HG02885 (cell line): ENCODE data around the gene KAT14.
"Not testable (repeated sequence)": the region's sequence is repeated elsewhere in the genome, so short reads cannot be mapped to it uniquely, and the experiment has no call there.

Experiments
- ATAC-seq: cut with Tn5 transposase; IDR thresholded peaks from one replicate; pipeline ENCODE4 v1.9.1; 2021; ENCODE audit warnings: mild to moderate bottlenecking; ENCODE audit not compliant: unreplicated experiment, poor library complexity

The KAT14 gene

DNA sequence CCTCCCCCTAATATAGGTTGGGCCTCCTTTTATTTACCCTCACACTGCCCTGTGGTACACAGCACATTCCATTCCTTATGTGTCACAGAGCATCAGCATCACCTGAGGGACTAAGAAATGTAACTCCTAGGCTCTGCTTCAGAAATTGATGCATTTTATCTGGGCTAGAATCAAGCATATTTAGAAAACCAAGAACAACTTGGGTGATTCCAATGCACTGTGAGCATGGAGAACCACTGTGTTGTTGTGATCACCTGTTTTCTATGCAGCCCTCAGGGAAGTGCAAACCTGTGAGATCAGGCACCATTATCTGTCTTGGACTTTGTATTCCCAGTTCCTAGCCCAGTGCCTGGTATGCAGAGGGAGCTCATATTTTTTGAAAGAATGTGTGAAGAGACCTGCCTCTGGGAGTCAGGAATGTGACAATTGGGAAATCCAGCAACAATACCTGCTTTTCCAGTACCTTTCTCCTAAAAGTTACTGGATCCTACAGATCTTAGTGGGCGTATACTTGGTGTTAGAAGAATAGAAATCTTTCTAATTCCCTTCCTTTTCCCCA is 7.0 kb downstream of the KAT14 start:
- ATAC-seq = no peak

GRCh38 chr20:18154342-18154741 is 16.7 kb downstream of the KAT14 start:
- no peak for ATAC-seq

DNA sequence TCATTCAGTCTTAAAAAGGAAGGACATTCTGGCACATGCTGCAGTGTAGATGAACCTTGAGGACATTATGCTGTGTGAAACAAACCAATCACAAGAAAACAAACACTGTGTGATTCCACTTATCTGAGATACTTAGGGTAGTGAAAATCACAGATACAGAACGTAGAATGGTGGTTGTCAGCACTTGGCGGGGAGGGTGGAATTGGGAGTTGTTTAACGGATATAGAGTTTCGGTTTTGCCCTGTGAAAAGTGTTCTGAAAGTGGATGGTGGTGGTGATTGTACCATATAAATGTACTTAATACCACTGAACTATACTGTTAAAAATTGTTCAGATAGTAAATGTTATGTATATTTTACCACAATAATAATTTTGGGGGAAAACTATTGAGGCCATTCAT is 18.4 kb downstream of the KAT14 start:
- no peak for ATAC-seq

- no peak for ATAC-seq
These were observed 26.7 kb downstream of the KAT14 start for GRCh38 chr20:18164356-18164755.

- ATAC-seq = no peak
These were observed 27.9 kb downstream of the KAT14 start for GRCh38 chr20:18165553-18165952.

- no peak for ATAC-seq
These were observed 28.7 kb downstream of the KAT14 start for GRCh38 chr20:18166241-18166881.

DNA sequence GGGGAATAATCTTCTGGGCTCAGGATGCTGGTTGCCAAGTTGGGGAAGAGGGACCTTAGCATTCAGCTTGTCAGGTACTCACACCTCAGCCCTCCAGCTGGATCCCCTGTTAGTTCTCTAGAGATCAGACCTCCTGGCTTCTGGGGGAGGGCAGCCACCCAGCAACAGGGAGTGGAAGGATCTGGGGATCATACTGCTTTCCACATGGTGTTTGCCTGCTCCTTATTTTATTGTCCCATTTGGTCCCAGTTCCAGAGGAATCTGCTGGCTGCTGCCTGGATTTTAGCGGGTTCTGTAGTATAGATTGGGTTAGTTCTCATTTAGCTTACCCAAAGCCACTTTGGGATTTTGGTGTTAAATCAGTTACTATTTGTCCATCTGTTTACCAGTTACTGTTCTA is 29.3 kb downstream of the KAT14 start:
- no peak for ATAC-seq

DNA sequence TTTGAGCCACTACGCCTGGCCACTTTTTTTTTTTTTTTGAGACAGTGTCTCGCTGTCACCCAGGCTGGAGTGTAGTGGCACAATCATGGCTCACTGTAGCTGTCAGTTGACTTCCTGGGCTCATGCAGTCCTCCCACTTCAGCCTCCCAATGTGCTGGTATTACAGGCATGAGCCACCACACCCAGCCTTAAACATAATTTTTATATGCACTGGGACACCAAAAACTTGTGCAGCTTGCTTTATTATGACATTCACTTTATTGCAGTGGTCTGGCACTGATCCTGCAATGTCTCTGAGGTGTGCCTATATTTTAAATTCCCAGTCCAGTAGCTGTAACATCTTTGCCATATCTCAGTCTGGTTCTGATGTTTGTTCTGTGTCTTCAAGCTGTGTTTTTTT is 34.7 kb downstream of the KAT14 start:
- ATAC-seq = no peak

GRCh38 chr20:18174906-18175683 is 37.4 kb downstream of the KAT14 start:
- ATAC-seq = no peak

DNA sequence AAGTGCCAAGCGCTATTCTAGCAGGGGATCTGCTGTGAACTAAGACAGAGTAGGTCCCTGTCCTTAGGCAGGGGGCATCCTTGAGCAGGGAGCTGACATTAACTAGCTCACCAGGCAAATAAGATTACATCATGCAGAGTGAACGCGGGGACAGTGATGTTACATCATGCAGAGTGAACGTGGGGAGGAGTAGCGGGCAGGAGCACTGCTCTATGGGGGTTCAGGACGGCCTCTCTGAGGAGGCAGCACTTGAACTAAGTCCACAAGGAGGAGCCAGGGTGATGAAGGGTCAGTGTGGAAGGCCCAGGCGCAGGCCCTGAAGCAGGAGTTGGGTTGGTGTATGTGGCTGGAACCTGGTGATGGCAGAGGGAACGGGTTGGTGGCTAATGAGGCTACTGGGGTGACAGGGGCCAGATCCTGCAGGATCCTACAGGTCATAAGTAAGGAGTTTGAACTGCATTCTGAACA is 38.7 kb downstream of the KAT14 start:
- no peak for ATAC-seq

DNA sequence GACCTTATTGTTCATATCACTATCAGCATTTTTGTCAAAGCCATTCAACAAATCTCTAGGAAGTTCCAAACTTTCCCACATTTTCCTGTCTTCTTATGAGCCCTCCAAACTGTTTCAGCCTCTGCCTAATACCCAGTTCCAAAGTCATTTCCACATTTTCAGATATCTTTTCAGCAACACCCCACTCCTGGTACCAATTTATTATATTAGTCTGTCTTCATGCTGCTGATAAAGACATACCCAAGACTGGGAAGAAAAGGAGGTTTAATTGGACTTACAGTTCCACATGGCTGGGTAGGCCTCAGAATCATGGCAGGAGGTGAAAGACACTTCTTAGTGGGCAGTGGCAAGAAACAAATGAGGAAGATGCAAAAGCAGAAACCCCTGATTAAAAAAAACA is 42.7 kb downstream of the KAT14 start:
- ATAC-seq = not testable (repeated sequence)

- ATAC-seq = no peak
These were observed 43.2 kb downstream of the KAT14 start for GRCh38 chr20:18180815-18181214.

DNA sequence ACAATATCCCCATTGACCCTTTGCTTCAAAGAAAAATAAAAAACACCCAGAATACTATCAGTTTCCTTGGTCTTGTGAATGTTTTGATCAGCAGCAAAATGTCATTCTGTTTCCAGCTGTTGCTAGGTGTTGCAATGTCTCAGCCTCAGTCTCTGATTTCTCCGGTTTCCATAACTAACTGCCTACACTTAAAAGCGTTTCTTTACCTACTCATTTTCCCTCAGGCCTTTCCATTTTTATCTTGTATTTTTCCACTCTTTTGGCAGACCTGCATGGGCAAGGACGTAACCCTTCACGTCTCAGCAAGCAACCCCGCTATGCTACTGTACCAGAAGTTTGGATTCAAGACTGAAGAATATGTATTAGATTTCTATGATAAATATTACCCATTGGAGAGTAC is 49.4 kb downstream of the KAT14 start:
- ATAC-seq = no peak

DNA sequence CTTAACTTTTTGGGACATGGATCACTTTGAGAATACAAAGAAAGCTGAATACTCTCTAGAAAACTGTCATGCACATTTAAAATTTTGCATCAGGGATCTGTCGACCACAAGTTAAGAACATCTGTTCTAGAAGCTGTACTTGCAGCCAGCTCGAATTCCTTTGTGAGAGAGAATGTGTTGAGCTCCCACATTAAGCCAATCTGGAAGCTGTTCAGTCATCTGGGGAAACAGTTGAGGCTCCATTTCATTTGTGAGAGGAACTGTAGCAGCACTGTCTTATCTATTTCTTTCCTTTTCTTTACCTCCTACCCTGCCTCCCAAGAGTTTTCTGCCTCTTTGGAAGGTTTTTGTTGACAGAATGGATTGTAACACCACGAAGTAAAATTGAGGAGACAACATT is 50.8 kb downstream of the KAT14 start:
- no peak for ATAC-seq

GRCh38 chr20:18190338-18191233 is 52.9 kb downstream of the KAT14 start:
- ATAC-seq = no peak

DNA sequence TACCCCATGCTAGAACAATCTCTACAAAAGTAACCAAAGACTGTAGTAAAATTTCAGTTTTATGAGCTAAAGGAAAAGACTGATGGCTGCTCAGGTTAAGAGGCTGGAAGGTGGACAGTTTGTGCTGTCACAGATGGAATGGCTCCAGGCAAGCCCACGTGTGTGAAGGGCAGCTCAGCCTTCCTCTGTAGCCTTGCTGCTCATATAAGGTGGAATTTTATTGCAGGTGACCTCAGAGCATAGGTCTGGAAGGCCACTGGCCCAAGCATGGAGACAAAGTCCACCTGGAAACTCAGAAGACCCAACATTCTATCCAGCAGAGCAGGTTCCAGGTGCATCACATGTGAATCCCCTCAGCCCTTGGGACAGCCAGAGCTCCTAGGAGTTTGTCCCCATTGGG is 53.6 kb downstream of the KAT14 start:
- ATAC-seq = no peak

GRCh38 chr20:18194461-18194860 is 56.8 kb downstream of the KAT14 start:
- ATAC-seq = not testable (repeated sequence)

DNA sequence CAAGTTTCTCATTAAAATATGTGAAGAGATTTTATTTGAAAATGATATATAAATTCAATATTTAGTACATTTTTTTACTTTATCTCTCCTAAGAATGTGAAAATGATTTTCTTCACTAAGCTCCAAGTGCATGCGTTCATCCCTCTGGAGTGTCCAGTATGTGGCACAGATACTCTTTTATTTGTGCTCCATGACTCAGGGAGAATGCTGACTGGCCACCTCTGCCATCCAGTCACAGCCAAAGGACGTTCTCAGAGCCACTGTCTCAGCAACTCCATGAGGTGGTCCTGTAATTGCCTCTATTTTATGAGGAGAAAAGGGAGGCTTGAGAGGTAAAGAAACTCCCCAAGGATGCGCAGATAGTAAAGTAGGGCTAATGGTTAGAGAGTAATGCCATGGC is 58.3 kb downstream of the KAT14 start:
- ATAC-seq = no peak

GRCh38 chr20:18197382-18198070 is 59.9 kb downstream of the KAT14 start:
- no peak for ATAC-seq

DNA sequence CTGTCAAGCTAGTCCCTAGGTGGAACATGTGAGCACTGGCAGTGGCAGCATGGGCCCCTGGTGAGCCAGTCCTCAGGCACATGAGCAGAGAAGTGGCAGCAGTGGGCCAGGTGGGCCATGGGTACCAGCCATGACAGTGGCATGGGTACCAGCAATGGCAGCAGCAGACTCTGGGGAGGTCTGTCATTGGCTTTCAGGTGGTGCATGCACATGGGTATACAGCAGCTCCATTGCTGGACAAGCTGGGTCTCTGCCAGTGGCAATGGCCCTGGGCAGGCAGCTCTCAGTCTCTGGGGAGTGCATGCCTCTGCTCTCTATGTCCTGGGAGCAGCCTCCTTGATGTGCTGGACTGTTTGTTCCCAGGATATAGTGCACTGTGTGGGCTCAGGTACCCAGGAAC is 65.3 kb downstream of the KAT14 start:
- no peak for ATAC-seq
